ENCODE results near the gene SMAD3.

The SMAD3 gene

DNA sequence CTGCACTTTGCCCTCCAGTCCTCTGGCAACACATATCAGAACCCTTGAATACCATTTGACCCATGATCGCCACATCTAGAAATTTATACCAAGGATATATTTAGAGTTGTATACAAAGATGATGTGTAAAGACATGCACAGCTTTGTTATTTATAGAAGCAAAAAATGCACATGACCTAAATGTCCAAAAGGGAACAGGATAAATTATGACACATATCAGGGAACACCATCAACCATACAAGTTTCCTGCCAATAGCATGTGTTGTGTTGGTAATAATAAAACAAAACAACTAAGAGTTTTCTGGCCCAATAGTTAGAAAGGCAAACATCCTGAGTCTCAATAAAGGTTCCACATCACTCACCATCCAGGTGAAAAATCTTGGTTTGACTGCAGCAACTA is 137.6 kb downstream of the SMAD3 start:
- no peak for DNase-seq

DNA sequence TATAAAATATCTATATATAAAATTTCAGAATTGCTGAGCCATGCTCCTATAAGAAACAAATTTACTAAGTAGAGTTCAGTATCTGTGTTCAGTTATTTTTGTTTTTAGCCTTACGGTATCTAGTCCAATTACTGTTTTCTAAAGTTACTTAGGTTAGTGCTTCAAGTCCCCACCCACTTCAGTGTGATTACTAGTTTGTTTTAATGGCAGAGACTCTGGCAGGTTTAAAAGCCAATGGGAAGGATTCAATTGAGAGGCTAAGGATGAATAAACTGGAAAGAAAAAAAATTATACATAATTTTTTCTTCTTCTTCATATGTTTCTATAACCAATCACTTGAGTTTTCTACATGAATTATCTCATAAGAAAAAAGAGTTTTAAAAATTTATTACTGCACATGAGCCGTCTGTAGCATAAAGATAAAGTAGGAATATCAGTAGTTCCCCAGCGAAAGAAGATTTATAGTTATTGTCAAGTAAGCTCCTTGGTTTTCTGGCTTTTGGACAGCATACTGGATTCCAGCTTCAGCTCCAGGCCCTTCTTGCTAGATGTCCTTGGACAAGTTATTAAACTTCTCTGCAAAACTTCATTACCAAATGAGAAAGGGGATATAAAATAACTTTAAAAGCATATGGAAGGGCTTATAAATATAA is 142.3 kb downstream of the SMAD3 start:
- no peak for DNase-seq

DNA sequence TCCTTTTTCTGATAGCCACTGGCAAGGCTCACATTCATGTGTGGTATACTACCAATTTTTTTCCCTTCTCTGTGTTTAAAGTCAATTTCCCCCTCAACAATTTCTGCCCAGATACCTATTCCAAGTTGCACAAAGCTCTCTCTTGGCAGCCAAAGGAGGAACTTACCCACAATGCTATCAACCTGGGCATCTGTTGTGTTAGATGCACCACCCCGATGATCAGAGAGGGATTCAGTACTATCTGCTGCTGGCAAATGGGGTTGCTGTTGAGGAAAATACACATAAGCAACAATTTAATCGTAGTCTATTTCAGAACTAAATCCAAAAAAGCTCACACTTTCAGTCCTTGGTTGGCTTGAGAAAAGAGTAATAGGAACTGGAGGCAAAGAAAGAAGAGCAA is 143.0 kb downstream of the SMAD3 start:
- DNase-seq = no peak

DNA sequence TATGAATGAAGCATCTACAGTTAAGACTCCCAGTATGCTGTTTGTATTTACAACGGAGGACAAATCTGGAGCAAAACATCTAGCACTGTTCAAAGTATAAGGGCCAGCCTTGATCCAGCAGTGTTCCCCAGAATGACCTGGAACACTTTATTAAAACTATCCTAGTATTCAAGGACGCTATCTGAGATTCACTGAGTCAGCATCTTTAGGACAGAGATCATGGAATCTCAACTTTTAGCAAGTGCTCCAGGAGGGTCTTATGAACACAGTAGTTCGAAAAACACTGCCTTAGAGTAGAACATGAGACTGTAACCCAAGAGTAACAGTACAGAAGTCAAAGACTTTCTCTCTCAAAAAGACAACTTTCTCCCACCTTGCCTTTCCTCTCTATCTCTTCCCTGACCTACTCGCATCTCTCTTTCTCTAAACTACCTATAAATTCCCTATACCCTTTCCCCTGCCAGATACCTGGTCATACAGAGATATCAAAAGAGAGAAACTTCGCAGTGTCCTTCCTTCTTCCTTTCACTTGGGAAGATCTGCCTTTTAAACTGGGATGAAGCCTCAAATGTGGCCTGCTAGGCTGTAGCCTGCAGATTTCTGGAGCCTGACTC is 145.3 kb downstream of the SMAD3 start:
- DNase-seq = no peak

DNA sequence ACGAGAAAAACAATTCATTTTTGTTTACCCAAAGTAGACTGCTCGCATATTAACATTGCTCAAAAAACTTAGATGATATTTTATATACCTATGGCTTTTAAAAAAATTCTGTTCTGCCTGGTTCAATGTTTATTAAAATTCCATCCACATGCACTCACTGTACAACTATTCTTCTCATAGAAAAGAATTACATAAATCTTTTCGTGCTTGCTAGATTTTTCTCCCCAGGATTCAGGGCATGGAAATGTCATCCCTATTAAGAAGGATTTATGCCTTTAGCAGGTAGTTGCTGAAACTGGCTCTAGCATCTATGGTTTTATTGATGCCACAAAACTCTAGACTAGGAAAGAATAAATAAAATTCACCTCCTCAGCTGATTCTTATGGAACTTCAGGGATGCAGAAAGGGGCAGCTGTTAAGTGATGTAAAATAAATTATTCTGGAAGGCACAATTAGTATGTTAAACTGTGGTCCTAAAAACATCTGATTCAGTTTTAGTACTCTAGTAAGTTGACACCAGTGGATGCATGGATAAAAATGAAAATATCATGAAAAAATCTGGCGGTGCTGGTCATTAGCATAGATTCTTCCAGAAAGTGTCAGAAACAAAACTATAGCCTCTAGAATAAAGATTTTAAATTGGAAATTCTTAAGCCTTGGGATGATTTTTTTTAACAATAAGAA is 147.4 kb downstream of the SMAD3 start:
- DNase-seq = no peak

DNA sequence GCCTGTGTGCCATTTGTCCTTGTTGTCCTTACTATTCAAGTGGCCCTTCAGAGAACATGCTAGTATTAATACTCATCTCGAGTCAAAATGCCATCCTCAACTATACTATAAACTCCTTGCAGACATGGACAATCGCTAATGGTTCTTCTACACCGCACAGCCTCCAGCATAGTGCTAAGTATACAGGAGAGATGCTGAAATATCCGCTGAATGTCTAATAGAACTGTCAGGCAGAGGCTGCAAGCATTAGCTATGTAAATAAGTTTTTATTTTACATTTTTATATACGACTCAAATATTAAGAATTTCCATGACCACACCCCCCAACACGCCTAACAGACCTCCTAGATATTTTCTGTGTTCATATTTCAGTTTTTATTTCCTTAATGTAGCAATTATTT is 149.7 kb downstream of the SMAD3 start:
- no peak for DNase-seq

DNA sequence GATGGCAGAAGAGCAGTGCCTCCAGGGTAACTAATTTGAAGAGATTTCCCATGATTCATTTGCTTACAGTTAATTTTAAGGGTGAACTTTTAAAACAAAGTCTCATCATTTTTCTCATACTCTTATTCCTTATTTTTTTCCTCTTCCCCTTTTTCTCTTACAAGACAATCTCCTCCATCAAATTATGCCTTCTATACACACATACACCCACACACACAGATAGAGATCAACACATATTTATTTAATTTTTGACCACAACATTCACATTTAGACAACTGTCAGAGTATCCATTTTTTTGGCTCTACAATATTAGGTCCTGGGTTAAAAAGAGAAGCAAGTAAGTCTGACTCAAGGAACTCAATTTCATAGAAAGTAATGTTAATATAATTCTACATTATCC is 151.5 kb downstream of the SMAD3 start:
- no peak for DNase-seq

DNA sequence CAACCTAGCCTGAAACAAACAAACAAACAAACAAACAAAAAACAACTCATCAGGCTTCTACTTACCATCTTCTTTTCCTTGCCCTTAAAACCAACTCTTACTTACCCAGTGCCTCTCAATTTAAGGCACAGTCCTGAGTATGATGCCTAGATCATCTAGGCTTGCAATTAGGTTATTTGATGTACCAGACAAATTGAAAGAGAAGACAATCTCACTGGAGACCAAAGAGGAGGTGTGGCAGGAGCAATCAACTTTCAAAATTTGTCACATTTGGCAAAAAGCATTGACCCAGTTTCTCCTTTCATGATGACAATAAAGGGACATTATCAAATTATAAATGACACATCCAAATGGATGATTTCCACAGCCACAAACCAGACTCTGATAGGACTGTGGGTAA is 153.0 kb downstream of the SMAD3 start:
- DNase-seq = no peak

DNA sequence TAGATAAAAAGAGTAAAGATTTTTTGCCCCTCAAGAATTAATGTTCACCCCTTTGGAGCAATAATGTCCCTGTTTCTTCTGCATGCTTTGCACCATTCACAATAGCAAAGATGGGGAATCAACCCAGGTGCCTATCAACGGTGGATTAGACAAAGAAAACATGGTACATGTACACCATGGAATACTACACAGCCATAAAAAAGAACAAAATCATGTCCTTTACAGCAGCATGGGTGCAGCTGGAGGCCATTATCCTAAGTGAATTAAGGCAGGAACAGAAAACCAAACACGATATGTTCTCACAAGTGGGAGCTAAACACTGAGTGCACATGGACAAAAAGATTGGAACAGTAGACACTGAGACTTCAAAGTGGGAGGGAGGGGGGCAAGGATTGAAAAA is 153.9 kb downstream of the SMAD3 start:
- DNase-seq = no peak

DNA sequence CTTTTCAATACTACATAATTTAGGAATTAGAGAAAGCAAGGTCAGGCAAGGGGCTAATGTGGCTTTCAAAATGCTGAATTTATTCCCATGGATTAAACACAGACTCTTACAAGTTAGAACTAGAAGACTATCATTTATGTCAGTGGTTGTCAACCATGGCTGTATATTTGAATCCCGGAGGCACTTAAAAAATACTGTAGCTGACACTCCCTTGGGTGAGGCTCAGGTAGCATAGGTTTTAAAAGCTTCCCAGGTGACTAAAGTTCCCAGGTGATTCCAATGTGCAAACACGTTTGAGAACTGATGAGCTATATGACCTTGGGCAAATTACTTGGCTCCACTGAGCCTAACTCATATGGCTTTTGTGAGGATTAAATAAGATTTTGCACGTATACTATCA is 159.5 kb downstream of the SMAD3 start:
- DNase-seq = no peak

DNA sequence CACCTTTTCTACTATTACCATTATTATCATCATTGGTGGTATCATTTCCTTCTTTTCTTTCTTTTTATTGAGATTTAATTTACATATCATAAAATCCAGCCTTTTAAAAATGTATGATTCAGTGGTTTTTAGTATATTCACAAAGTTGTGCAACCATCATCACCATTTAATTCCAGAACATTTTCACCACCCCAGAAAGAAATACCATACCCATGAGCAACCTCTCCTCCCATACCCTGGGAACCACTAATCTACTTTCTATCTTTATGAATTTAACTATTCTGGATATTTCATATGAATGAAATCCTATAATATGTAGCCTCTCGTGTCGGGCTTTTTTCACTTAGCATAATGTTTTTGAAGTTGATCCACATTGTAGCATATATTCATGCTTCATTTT is 159.9 kb downstream of the SMAD3 start:
- DNase-seq = no peak

DNA sequence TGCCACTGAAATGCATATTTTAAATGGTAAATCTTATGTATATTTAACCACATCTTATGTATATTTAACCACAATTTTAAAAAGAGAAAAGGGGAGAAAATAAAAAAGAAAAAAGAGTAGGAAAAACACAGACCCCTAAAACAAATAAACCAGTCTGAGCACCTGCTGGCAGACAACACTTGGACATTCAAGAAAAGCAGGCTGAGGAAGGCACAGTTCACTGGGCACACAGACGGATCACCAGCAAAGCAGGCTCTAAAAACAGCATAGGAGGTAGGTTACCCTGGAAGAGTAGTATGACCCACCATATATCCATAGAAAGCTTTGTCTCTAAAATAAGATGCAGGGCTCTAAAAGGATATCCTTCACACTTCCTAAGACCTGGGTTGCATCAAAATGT is 162.0 kb downstream of the SMAD3 start:
- no peak for DNase-seq

DNA sequence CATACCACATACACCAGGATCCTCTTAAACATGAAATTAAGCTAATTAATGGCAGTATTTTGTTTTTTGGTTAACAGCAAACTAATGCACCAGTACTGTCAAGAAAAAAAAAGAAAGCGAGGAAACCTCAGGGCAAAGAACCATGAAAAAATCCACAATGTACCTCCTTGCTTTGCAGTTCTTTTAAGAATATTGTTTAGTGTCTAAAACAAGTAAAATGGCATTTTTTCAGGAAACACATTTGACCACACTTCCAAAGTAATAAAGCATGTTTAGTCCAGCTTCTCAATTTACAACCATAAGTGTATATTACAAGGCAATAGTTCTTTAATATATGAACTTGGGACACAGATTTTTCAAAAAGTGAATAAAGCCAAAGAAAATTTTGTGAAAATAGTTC is 162.4 kb downstream of the SMAD3 start:
- no peak for DNase-seq

DNA sequence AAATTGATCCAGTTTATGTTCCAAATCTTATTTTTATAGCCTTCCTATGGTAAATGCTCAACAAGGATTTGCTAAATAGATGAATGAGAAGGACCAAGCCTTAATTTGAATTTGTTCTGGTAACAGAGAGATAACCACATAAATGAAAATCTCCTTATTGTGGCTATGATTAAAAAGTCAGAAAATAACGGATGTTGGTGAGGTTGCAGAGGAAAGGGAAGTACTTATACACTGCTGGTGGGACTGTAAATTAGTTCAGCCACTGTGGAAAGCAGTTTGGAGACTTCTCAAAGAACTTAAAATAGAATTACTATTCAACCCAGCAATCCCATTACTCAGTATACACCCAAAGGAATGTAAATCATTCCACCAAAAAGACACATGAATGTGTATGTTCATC is 162.9 kb downstream of the SMAD3 start:
- DNase-seq = peak; percentile 11

DNA sequence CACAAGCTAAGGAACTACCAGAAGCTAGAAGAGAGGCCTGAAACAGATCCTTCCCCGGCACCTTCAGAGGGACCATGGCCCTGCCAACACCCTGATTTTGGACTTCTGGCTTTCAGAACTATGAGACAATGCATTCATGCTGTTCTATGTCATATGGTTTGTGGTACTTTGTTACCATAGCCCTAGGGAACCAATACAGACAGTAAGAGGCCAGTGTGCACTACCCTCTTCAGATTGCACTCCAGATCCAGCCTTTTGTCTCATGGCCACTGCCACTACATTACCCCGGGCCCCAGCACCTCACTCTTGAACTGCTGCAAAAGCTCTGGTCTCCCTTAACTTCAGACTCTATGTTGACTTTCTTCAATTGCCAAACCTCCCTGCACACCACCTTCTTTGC is 165.1 kb downstream of the SMAD3 start:
- no peak for DNase-seq

DNA sequence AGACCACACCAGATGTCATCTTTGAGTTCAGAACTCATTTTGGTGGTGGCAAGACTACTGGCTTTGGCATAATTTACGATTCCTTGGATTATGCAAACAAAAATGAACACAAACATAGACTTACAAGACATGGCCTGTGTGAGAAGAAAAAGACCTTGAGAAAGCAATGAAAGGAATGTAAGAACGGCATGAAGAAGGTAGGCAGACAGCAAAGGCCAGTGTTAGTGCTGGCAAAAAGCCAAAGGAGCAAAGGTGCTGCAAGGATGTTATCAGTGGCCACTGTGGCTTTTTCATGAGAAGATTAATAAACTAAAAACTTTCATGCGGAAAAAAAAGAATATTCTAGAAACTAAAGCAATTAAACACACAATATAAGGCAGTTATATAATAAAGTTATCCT is 167.2 kb downstream of the SMAD3 start:
- DNase-seq = no peak

DNA sequence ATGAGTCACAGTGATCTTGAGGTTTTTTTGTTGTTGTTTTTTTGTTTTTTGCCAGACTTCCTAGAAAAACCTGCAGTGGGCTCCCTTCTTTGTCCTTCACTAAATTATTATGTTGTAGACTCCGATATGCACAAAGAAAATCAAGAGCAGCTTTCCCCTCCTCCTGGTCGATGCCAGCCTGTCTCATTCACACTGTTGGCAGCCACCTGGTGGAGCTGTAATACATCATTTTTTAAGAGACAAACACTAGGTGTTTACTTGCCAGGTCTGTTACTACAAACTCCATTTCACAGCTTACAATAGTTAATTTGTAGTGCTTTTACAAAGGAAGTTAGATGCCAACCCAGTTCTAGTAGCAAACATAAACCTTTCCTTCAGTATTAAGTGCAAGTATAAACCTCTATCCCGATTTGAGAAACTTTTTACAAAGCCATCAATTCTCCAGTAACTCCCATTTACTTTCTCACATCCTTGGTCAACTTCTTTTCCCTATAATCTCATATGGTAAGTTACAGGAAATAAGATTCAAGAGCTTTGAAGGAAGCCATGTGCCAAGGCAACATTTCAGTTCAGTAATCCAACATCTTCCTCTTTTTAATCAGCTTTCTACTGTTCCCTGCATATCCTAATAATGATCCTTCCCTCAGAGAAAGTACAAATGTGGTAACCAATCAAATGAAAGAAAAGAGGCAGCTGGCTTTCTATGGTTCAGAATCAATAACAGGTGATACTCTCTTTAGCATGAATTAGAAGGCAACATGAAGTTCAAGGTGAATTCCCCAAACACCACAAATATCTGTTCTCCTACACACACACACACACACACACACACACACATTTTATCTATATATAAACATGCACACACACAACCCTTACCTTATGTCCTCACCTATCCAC is 175.1 kb downstream of the SMAD3 start:
- DNase-seq = peak; percentile 53

DNA sequence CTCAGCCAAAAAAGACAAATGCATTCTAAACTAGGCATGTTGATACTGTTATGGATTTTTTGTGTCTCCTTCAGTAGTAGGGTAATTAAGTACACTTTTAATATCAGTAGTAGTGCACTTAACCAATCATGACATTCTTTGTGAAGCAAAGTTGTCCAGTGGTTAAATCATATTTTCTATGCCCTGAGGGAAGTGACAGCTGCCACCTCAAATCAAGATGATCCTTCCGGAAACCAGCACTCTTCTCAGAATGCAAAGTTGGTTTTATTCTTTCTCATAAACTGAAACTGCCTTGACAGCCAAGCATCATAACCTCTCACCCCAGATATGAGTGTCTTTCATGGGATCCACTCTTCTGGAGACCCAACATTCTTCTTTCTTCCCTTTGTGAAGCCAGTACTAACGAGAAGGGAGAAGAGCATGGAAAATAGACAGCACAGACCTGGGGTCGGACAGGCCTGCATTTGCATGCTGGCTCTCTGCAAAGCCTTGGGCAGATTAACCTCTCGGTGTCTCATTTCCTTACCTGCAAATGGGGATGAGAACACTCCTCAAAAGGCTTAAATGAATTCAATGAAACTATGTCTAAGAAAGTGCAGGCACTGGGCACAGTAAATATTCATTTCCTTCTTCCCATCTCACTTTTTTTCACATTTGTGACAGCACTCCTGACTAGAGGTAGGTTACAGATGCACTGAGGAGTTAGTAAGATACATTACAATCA is 175.9 kb downstream of the SMAD3 start:
- DNase-seq = peak; percentile 26

DNA sequence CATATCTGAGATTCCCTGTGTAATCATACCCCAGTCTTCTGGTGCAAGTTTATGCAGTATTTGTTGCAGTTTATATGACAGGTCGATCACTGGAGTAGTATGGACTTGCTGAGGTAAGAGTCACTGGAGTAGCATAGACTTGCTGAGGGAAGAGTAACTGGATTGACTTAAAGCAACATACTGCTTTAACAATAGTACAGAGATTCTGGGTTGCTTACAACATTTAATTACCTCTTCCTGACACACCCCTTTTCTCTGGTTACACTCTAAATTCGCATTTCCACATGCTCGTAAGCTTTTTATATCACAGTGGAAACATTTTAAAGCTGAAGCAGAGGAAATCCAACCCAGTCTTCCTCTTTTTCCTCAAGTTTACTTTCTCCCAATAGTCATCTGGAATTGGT is 177.3 kb downstream of the SMAD3 start:
- no peak for DNase-seq
